ENCODE data around the gene MEOX1. TPM values are rescaled to one million over a fixed set of nuclear protein-coding genes. Genes with fewer than 3 reads are reported as not detected.

Gene MEOX1
- total and polyA plus RNA-seq, 2 of the 13 experiments (the other 11 are each of a cell fraction or from before 2014, with no cell fraction given): not detected

- TF ChIP-seq, protein P1, sequence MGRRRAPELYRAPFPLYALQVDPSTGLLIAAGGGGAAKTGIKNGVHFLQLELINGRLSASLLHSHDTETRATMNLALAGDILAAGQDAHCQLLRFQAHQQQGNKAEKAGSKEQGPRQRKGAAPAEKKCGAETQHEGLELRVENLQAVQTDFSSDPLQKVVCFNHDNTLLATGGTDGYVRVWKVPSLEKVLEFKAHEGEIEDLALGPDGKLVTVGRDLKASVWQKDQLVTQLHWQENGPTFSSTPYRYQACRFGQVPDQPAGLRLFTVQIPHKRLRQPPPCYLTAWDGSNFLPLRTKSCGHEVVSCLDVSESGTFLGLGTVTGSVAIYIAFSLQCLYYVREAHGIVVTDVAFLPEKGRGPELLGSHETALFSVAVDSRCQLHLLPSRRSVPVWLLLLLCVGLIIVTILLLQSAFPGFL (CRISPR knock-in tag; IDR thresholded peaks at IDR 0.05): 0 out of 2 replicates have a peak, but pooled peaks have one; percentile 33
- TF ChIP-seq KDM2A (CRISPR knock-in tag; IDR thresholded peaks at IDR 0.05; ENCODE audit: borderline replicate concordance, low read depth) (no peak), ZNF672 (CRISPR knock-in tag; IDR thresholded peaks at IDR 0.05) (no peak), ZNF781 (CRISPR knock-in tag; IDR thresholded peaks at IDR 0.05; ENCODE audit: borderline replicate concordance, not compliant biosample characterization) (no peak), DNMT1 (CRISPR knock-in tag; IDR thresholded peaks at IDR 0.05) (no peak), KMT2A (CRISPR knock-in tag; IDR thresholded peaks at IDR 0.05) (no peak), ZNF24 (IDR thresholded peaks at IDR 0.05) (no peak), NFYC (CRISPR knock-in tag; IDR thresholded peaks at IDR 0.05) (no peak), NFYB (CRISPR knock-in tag; IDR thresholded peaks at IDR 0.05) (no peak), ZNF335 (CRISPR knock-in tag; IDR thresholded peaks at IDR 0.05) (no peak), LBX2 (CRISPR knock-in tag; IDR thresholded peaks at IDR 0.05; ENCODE audit: borderline replicate concordance) (no peak), ZNF703 (CRISPR knock-in tag; IDR thresholded peaks at IDR 0.05; ENCODE audit: borderline replicate concordance) (no peak), TGIF2 (CRISPR knock-in tag; IDR thresholded peaks at IDR 0.05) (no peak), ZNF501 (CRISPR knock-in tag; IDR thresholded peaks at IDR 0.05) (peak; percentile 75), TRIM22 (IDR thresholded peaks at IDR 0.05) (no peak), ZNF777 (CRISPR knock-in tag; IDR thresholded peaks at IDR 0.05) (no peak), MAFF (IDR thresholded peaks at IDR 0.05; ENCODE audit: low read depth, low read length) (no peak), ZNF275 (CRISPR knock-in tag; IDR thresholded peaks at IDR 0.05; ENCODE audit: borderline replicate concordance) (no peak), KDM4B (CRISPR knock-in tag; IDR thresholded peaks at IDR 0.05) (no peak), PHF20 (CRISPR knock-in tag; IDR thresholded peaks at IDR 0.05) (no peak; the same call in 1 of the 2 replicates), PPARG (CRISPR knock-in tag; conservative IDR thresholded peaks at IDR 0.05) (peak; percentile 82)
- TF ChIP-seq, protein P2, sequence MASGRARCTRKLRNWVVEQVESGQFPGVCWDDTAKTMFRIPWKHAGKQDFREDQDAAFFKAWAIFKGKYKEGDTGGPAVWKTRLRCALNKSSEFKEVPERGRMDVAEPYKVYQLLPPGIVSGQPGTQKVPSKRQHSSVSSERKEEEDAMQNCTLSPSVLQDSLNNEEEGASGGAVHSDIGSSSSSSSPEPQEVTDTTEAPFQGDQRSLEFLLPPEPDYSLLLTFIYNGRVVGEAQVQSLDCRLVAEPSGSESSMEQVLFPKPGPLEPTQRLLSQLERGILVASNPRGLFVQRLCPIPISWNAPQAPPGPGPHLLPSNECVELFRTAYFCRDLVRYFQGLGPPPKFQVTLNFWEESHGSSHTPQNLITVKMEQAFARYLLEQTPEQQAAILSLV (CRISPR knock-in tag; IDR thresholded peaks at IDR 0.05; ENCODE audit: borderline replicate concordance): no peak
- TF ChIP-seq, protein P3, sequence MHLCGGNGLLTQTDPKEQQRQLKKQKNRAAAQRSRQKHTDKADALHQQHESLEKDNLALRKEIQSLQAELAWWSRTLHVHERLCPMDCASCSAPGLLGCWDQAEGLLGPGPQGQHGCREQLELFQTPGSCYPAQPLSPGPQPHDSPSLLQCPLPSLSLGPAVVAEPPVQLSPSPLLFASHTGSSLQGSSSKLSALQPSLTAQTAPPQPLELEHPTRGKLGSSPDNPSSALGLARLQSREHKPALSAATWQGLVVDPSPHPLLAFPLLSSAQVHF (CRISPR knock-in tag; IDR thresholded peaks at IDR 0.05): no peak
- TF ChIP-seq, protein P4, sequence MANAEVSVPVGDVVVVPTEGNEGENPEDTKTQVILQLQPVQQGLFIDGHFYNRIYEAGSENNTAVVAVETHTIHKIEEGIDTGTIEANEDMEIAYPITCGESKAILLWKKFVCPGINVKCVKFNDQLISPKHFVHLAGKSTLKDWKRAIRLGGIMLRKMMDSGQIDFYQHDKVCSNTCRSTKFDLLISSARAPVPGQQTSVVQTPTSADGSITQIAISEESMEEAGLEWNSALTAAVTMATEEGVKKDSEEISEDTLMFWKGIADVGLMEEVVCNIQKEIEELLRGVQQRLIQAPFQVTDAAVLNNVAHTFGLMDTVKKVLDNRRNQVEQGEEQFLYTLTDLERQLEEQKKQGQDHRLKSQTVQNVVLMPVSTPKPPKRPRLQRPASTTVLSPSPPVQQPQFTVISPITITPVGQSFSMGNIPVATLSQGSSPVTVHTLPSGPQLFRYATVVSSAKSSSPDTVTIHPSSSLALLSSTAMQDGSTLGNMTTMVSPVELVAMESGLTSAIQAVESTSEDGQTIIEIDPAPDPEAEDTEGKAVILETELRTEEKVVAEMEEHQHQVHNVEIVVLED (CRISPR knock-in tag; IDR thresholded peaks at IDR 0.05; ENCODE audit: borderline replicate concordance): no peak
Observed at GRCh38 chr17:43669971-43670644, 8.4 kb upstream of the MEOX1 start (continued).
